HG02623 (cell line): ENCODE measurements around the gene GREB1.

Experiments used
- ATAC-seq: cut with Tn5 transposase; IDR thresholded peaks from one replicate; pipeline ENCODE4 v1.9.1; 2021; ENCODE audit warnings: moderate library complexity; ENCODE audit not compliant: unreplicated experiment

Gene GREB1

GRCh38 chr2:11539317-11540147 lies 5.7 kb downstream of the GREB1 start:
- ATAC-seq: no peak

DNA sequence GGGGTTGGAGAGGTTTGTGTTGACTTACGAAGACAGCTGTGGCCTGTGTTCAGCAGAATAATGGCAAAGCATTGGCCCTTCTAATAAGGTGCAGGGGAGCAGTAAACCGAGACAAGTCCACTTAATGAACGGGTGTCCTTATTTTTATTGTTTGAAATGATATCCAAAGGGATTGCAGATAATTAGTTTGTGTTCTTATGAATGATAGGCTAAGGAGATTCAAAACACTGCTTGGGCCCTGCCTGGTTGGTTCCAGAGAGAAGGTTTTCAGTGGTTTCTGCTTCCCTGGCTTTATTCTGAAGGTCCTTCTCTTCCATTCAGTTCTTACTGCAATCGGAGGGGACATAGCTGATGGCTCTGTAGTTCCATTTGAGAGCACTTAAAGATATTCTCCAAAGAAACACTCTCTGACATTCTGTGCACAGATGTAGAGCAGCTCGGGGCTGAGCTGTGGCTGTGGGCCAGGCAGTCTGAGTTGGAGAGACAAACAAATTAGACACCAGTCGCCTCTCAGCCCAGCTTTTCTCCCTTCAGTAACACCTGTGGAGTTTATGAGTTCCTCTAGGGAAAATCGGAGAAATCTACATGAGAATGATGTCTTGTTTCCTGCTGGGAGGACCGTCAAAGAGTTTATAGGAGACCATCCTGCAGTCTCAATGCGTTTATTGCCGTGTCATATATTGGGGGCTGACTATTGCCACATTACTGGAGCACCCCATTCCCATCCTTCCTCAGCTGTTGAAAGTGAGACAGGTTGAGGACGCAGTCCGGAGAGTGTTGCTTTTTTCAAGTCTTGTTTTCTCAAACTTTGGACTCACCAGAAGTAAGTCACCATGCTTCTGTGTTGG lies 6.5 kb downstream of the GREB1 start:
- ATAC-seq: no peak

GRCh38 chr2:11540996-11541692 lies 7.3 kb downstream of the GREB1 start:
- ATAC-seq: no peak

DNA sequence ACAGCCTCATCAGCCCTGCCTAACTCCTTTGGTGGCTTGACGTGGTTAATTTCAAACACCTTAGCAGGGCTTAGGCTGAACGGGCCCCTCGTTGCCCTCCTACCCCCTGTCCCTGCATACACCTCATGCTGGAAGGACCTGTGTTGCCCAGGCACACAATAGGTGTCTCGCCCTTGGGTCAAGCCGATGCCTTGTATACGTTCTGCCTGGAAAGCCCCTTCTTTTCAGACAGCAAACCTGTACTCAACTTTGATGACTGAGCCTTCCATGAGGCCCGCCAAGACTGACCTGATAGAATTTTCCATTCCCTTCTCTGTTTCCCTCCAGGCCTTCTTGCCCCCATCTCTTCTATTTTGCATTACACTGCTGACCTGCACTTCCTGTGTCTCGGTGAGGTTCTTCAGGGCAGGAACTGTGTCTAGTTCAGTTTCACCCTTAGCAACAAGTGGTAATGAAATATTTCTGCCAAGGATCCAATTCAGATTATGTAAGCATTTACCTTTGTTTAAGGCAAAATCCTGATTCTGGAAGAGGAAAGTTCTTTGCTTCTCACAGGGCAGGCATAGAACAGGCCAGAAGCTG lies 7.9 kb downstream of the GREB1 start:
- no peak for ATAC-seq

DNA sequence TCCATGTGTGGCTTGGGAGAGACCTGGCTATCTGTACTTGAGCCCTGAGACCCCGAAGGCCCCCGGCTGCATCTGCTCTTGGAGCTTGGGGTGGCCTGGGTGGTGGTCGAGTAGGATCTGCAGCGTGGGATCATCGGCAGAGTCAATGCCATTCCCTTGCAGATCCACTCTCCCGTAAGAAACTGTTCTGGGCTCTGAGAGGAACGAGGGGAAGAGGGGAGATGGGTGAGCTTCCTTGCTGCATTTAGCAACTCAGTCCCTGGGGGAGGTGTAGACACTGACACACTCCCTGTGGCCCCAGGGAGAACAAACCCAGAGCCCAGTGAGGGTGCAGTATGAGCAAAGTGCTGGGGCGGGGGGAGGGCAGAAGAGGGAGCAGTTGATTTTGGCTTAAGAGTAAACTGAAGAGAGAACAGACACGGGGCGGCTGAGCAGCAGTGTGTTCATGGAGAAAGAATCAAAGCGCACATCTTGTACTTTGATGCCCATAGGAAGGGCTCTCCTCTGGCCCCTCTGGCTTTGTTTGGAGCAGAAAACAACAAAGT lies 8.5 kb downstream of the GREB1 start:
- ATAC-seq: no peak

DNA sequence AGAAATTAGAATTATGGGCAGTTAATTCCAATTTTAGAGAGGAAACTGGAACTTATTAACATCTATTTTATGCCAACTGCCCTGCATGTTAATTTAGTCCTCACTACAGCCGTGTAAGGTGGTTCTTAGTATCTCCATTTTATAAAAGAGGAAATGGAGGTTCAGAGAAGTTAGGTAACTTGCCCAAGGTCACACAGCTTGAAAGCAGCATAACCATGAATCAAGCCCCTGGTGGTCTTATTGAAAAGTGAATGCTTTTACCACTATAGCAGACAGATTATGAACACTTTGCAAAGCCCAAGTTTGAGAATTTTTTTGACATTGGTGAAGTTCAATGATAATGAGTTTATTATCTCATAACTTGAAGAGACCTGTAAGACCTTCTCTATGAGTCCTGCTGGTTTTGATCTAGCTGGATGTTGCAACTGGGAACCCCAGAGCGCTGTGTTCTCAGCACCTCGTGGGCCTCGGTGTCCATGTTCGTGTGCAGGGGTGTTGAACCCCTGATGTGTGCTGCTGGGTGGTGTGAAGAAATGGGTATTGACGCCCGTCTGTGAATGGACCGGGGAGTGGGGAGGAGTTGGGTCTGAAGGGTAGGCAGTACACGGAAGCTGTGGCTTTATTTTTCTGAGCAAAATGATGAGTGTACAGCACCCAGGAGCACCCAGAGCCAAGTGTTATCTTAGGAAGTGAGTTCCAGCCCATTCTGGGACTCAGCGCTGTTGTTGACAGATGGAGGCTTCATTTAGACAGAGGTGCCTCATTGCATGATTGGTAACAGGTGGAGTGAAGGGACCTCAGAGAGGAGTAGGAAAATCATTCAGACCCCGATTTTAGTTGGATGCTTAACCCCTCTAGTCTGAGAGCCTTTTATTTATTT lies 9.7 kb downstream of the GREB1 start:
- ATAC-seq: no peak

- no peak for ATAC-seq
These were observed 12.2 kb downstream of the GREB1 start for GRCh38 chr2:11546072-11546471.

GRCh38 chr2:11547912-11548497 lies 14.2 kb downstream of the GREB1 start:
- ATAC-seq: no peak

DNA sequence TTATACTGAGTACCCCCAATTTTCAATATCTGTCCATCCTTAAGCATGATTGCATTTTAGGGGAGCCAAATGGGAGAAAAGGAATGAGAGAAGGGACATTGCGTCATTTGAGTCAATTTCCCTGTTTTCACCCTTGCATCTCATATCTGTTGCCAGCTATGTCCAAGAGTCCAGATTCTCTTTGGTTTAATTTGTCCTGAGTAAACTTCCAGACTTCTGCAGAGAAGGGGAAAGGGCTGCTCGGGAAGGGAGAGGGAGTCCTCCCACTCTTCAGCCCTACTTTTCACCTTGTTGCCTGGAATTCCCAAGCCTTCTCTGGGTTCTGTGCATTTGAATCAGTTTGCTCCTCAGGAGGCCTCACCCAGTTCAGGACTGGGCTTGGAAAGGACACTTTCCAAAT lies 16.5 kb downstream of the GREB1 start:
- ATAC-seq: no peak

- no peak for ATAC-seq
These were observed 17.2 kb downstream of the GREB1 start for GRCh38 chr2:11550901-11551568.

DNA sequence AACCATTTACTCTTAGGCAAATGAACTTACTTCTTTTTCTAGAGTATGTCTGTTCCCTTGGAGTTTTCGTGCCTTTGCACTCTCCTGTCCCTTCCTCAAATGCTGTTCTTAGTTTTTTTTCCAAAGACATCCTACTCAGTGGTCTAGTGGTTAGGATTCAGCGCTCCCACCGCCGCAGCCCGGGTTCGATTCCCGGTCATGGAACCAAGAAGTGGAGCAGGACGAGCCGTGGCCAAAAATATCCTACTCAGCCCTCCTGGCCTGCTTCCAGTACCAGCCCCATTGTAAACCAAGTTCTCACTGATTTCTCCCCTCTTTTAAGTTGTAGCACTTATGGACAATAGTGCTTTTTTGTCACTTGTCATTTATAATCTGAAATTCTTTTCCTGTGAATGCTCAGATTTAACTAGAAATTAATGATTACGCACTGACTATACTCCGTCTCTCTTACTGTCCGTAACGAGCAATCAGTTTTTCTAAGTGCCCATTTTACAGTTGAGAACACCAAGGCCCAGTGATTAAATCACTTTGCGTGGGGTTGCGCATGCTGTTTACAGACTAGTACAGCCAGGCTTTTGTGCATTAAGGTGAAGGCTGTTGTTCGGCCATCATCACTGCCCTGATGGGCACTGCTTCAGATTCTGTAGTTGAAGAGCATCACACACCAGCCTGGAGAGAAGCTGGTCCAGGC lies 17.9 kb downstream of the GREB1 start:
- ATAC-seq: no peak

- no peak for ATAC-seq
These were observed 18.4 kb downstream of the GREB1 start for GRCh38 chr2:11552260-11552638.

GRCh38 chr2:11553661-11554398 lies 20.0 kb downstream of the GREB1 start:
- ATAC-seq: no peak

DNA sequence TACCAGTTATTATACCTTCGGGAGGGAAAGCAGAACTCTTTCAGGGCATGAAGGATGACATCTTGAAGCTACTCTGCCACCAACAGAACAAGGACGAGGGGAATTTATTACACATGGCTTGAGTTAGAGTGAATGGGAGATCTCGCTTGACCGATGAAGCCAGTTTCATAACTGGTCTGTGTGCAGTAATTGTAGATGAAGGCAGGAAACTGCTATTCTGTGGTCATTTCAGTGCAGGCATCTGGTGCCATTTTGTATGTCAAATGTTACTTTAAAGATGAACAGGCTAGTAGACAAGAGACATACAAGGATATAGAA lies 20.5 kb downstream of the GREB1 start:
- ATAC-seq: no peak

DNA sequence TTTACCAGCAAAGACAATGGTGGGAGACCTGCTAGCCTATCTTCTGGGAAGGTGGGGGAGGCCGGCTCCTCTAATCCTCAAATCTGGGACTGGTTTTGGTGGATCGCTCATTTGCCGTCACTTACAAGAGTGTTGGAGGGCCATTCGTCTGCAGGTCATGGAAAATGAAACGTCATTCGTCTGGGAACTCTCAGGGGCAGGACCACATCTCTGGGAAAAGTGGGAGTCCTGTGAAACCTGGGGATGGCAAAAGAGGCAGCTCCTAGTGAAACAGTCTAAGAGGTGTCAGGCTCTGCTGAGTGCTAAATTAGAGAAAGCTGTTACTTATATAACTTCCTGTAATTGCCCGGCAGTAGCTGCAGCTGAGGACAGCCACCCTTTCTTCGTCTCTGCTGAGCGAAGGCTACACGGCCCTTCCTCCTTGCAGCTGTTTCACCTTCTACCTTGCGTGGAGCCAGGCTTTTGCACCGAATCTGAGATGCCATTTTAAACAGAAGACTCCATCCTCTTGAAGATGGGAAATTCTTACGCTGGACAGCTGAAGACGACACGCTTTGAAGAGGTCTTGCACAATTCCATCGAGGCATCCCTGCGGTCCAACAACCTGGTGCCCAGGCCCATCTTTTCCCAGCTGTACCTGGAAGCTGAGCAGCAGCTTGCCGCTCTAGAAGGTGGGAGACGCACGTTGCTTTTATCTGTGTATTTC lies 22.4 kb downstream of the GREB1 start:
- ATAC-seq: no peak

GRCh38 chr2:11558214-11558886 lies 24.5 kb downstream of the GREB1 start:
- no peak for ATAC-seq
